ENCODE data around the gene TSPAN9.

Gene TSPAN9

DNA sequence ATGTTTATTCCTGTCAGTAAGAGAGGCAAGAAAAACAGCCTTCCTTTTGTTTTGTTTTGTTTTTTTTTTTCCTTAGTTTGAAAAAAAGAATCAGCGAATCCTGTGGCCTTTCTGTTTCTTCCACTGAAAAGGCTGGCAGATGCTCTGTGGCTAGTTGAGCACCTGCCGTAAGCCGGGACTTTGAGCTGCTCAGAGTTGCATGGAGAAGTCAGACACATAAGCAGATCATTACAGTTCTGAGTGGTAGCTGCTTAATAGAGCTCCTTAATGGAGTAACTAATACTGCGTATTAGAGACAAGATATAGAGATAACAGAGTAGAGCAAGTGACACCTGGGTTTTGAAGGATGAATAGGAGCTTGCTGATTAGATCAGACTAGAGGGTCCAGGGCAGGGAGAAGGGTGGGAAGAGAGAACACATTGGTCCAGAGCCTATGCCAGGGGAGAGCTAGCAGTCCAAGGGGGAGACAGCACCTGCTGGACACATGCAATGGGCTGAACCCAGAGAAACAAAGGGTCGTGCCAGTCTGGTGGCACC lies 129.4 kb downstream of the TSPAN9 start:
- no peaks in the 10 kb centered on the region for H3K36me3 ChIP-seq (ENCODE audit: low read length)
- no peak overlapping the region for H3K27ac ChIP-seq (ENCODE audit: low read depth, low read length)
- H3K27me3 ChIP-seq (ENCODE audit: low read length): no peaks in the 10 kb centered on the region
- no peaks in the 10 kb centered on the region for H3K9me2 ChIP-seq (replicated peaks; ENCODE audit: insufficient read depth, low read length)
- no peak overlapping the region for H3K9ac ChIP-seq (ENCODE audit: low read length)
- H3K4me2 ChIP-seq (ENCODE audit: low read depth, low read length, poor library complexity, severe bottlenecking): no peak overlapping the region
- no peak overlapping the region for H2AFZ ChIP-seq (ENCODE audit: low read depth, low read length, severe bottlenecking)
- no peaks in the 10 kb centered on the region for H4K20me1 ChIP-seq (ENCODE audit: low read depth, low read length)
- H3K79me2 ChIP-seq (ENCODE audit: insufficient read depth, low read length): no peaks in the 10 kb centered on the region
- H3K4me3 ChIP-seq (ENCODE audit: insufficient read depth, low read length, poor library complexity, severe bottlenecking): no peak overlapping the region
- no peaks in the 10 kb centered on the region for H3F3A ChIP-seq (ENCODE audit: insufficient read depth)
- TF ChIP-seq, protein P1, sequence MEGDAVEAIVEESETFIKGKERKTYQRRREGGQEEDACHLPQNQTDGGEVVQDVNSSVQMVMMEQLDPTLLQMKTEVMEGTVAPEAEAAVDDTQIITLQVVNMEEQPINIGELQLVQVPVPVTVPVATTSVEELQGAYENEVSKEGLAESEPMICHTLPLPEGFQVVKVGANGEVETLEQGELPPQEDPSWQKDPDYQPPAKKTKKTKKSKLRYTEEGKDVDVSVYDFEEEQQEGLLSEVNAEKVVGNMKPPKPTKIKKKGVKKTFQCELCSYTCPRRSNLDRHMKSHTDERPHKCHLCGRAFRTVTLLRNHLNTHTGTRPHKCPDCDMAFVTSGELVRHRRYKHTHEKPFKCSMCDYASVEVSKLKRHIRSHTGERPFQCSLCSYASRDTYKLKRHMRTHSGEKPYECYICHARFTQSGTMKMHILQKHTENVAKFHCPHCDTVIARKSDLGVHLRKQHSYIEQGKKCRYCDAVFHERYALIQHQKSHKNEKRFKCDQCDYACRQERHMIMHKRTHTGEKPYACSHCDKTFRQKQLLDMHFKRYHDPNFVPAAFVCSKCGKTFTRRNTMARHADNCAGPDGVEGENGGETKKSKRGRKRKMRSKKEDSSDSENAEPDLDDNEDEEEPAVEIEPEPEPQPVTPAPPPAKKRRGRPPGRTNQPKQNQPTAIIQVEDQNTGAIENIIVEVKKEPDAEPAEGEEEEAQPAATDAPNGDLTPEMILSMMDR (IDR thresholded peaks at IDR 0.05; ENCODE audit: insufficient read depth, low read length, poor library complexity, severe bottlenecking): no peak
- no peak for TF ChIP-seq EZH2phosphoT487 (conservative IDR thresholded peaks at IDR 0.05; ENCODE audit: low read length)
- H3K9me3 ChIP-seq (ENCODE audit: insufficient read depth, low read length): no peaks in the 10 kb centered on the region

DNA sequence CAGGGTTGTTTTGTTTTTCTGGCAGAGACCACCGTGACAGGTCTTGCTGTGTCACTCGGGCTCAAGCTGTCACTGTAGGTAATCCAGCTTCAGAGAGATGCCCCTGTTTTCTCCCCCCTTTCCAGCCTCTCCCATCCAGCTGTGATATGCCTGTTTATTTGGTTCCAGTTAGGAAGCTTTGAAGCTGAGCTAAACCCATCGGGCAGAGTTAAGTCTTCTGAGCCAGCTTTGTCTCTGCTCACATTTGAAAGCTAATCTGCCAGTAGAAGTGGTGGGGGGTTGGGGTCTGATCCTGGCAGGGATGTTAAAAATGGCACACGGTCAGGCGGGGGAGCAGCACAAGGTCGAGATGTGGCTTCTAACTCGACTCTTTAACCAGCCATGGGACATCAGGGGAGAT lies 130.0 kb downstream of the TSPAN9 start:
- H3K4me3 ChIP-seq (ENCODE audit: insufficient read depth, low read length, poor library complexity, severe bottlenecking): no peak overlapping the region
- no peak overlapping the region for H3K27ac ChIP-seq (ENCODE audit: low read depth, low read length)
- no peaks in the 10 kb centered on the region for H3K27me3 ChIP-seq (ENCODE audit: low read length)

DNA sequence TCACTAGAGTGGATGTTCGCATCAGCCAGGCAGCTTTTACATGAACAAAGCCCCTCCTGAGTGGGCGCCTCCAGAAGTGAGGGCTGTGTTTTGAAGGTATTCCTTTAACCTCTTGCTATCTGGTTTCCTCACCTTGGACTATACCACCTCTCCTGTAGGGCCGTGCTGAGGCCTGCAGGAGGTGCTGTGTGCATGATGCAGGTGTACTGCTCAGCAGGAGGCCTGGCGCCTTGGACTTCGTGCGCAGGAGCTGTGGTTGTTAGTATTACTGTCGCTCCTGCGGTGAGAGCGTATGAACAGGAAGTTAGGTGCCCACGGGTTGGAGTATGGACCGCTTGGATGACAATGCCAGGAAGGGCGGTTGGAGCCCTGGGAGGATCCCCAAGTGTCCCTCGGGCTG lies 130.7 kb downstream of the TSPAN9 start:
- Histone ChIP-seq H3K9me2 (replicated peaks; ENCODE audit: insufficient read depth, low read length) (no peaks in the 10 kb centered on the region), H3F3A (ENCODE audit: insufficient read depth) (no peaks in the 10 kb centered on the region), H3K36me3 (ENCODE audit: low read length) (no peaks in the 10 kb centered on the region), H3K27ac (ENCODE audit: low read depth, low read length) (no peak overlapping the region), H3K79me2 (ENCODE audit: insufficient read depth, low read length) (no peaks in the 10 kb centered on the region), H3K4me3 (ENCODE audit: insufficient read depth, low read length, poor library complexity, severe bottlenecking) (no peak overlapping the region), H3K27me3 (ENCODE audit: low read length) (no peaks in the 10 kb centered on the region), H3K9ac (ENCODE audit: low read length) (no peak overlapping the region), H4K20me1 (ENCODE audit: low read depth, low read length) (no peaks in the 10 kb centered on the region), H2AFZ (ENCODE audit: low read depth, low read length, severe bottlenecking) (no peak overlapping the region), H3K9me3 (ENCODE audit: insufficient read depth, low read length) (no peaks in the 10 kb centered on the region), H3K4me2 (ENCODE audit: low read depth, low read length, poor library complexity, severe bottlenecking) (no peak overlapping the region)
- TF ChIP-seq EZH2phosphoT487 (conservative IDR thresholded peaks at IDR 0.05; ENCODE audit: low read length): no peak
- TF ChIP-seq, protein P1 (IDR thresholded peaks at IDR 0.05; ENCODE audit: insufficient read depth, low read length, poor library complexity, severe bottlenecking): peak; percentile 31

More for the DNA sequence above, 130.0 kb downstream of the TSPAN9 start:
- H3K4me2 ChIP-seq (ENCODE audit: low read depth, low read length, poor library complexity, severe bottlenecking): no peak overlapping the region
- H3F3A ChIP-seq (ENCODE audit: insufficient read depth): no peaks in the 10 kb centered on the region
- no peaks in the 10 kb centered on the region for H4K20me1 ChIP-seq (ENCODE audit: low read depth, low read length)
- H3K9me2 ChIP-seq (replicated peaks; ENCODE audit: insufficient read depth, low read length): no peaks in the 10 kb centered on the region
- no peaks in the 10 kb centered on the region for H3K36me3 ChIP-seq (ENCODE audit: low read length)
- H3K79me2 ChIP-seq (ENCODE audit: insufficient read depth, low read length): no peaks in the 10 kb centered on the region
- TF ChIP-seq, protein P1 (IDR thresholded peaks at IDR 0.05; ENCODE audit: insufficient read depth, low read length, poor library complexity, severe bottlenecking): no peak
- TF ChIP-seq EZH2phosphoT487 (conservative IDR thresholded peaks at IDR 0.05; ENCODE audit: low read length): no peak
- H3K9ac ChIP-seq (ENCODE audit: low read length): no peak overlapping the region
- no peak overlapping the region for H2AFZ ChIP-seq (ENCODE audit: low read depth, low read length, severe bottlenecking)
- H3K9me3 ChIP-seq (ENCODE audit: insufficient read depth, low read length): no peaks in the 10 kb centered on the region

All from SU-DHL-6 (cell line).